Transverse colon (tissue), 4 donors: ENCODE measurements around the gene TM4SF20. TPM values are rescaled to one million over a fixed set of nuclear protein-coding genes. Genes with fewer than 3 reads are reported as not detected.

ENCODE experiments used
- DNase-seq: peaks from one replicate; pipeline ENCODE4 v3.0.0-alpha.2; 2019
- H3K27ac ChIP-seq, 4 donors: fragments of 200-600 bp; sonication (generic); 2 replicates each; pipeline ENCODE4 v1.5.1; 2016 to 2018; ENCODE audit warnings: inconsistent platforms in 4 of 4
- H3K27me3 ChIP-seq: fragments of 200-600 bp; sonication (generic); 2 replicates; pipeline ENCODE4 v1.5.1; 2017; ENCODE audit warnings: inconsistent platforms
- H3K36me3 ChIP-seq, 4 donors: fragments of 200-600 bp; sonication (generic); 2 replicates each; pipeline ENCODE4 v1.5.1; 2017 to 2019; ENCODE audit warnings: inconsistent platforms in 4 of 4
- H3K4me1 ChIP-seq, 4 donors: fragments of 200-600 bp; sonication (generic); 2 replicates each; pipeline ENCODE4 v1.5.1; 2017 to 2020; ENCODE audit warnings: inconsistent platforms in 4 of 4
- H3K4me3 ChIP-seq, 4 donors: fragments of 200-600 bp; sonication (generic); 1 replicate in 1 of 4; 2 replicates in 3 of 4; pipeline versions ENCODE4 v1.5.1 to v1.6.1; 2017 to 2019; ENCODE audit warnings: inconsistent platforms in 4 of 4
- H3K9me3 ChIP-seq, 2 donors: fragments of 200-600 bp; sonication (generic); 2 replicates each; pipeline ENCODE4 v1.5.1; 2017 to 2019; ENCODE audit warnings: inconsistent platforms in 2 of 2
- EP300 ChIP-seq: sonication (generic); formaldehyde crosslinking; IDR thresholded peaks from one replicate; pipeline ENCODE4 v1.6.1; 2017; ENCODE audit warnings: antibody characterized with exemption, low read depth
- POLR2A ChIP-seq: fragments of 450-650 bp; IDR thresholded peaks from one replicate; pipeline ENCODE4 v1.6.1; 2016; ENCODE audit warnings: antibody characterized with exemption, mild to moderate bottlenecking, moderate library complexity
- POLR2AphosphoS5 ChIP-seq, 3 donors: sonication (generic); formaldehyde crosslinking; IDR thresholded peaks; one replicate each; pipeline ENCODE4 v1.6.1; 2016; ENCODE audit warnings: antibody characterized with exemption in 3 of 3
- WGBS, 2 donors: methylation state at CpG; one replicate each; pipeline ENCODE4 v1.1.5; 2018; ENCODE audit warnings: low coverage in 1 of 2; 5-methylcytosine and 5-hydroxymethylcytosine counted together
- in situ Hi-C, 4 donors: fragments of 200-750 bp; cut with MboI; loops; one replicate each; pipeline versions ENCODE4 v1.15.0 to v1.15.1; 2017; ENCODE audit warnings: low sequenced_read_pairs in 3 of 4, low pct_ligation_motif_present in 1 of 4, low pct_unique_long_range_greater_than_20kb in 1 of 4
- intact Hi-C: fragments of 100-400 bp; cut with DNase I; formaldehyde crosslinking; loops from one replicate; pipeline ENCODE4 v1.15.1; 2023; ENCODE audit warnings: low total_unique reads
- total RNA-seq, 4 donors: library from RNA; depleted of rRNA; stranded (reverse); fragments of >200 nt; gene quantifications; one replicate each; pipeline ENCODE4 v1.1.0, GENCODE V29; 2016
- TF ChIP-seq, protein P1 (sequence below), 5 experiments: fragments of 200-600 bp in 3 of 5; fragments of 450-650 bp in 2 of 5; sonication (generic) in 3 of 5; IDR thresholded peaks; 1 replicate in 2 of 5; 2 replicates in 3 of 5; pipeline ENCODE4 v1.5.1; 2016 to 2017; ENCODE audit warnings: antibody characterized with exemption in 5 of 5, inconsistent platforms in 3 of 5, mild to moderate bottlenecking in 2 of 5, moderate library complexity in 1 of 5

TM4SF20 gene
- total RNA-seq, 4 donors from 2014 or later, result 0.40 to 10.2 (median 1.1) TPM

DNA sequence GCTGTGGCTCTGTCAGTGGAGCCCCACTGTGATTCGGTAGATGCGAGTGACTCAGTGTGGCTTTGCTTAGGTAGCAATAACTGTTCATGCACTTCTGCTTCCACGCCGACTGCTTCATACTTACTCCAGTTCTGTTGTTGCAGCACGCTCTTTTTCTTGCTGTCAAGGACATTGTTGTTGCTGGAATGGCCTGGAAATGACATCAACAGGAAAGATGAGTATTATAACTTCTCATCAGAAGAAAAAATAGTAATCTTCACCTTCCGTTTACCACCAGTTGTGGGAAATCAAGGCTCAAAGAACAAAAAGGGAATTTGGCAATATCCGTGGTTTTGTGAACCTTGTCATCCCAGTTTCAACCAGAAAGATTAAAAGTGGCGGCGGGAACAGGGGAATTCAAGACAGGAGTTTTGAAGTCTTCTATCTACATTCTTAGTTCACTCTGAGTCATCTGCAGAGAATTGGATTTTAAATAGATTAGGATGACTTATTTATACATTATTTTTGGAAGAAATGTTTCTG is 8.3 kb downstream of the TM4SF20 start:
- Histone ChIP-seq H3K27me3 (no peaks in the 10 kb centered on the region), H3K27ac (no peak overlapping the region), H3K9me3 (no peaks in the 10 kb centered on the region), H3K4me1 (no peaks in the 10 kb centered on the region), H3K36me3 (no peaks in the 10 kb centered on the region), H3K4me3 (no peak overlapping the region)
- TF ChIP-seq POLR2AphosphoS5 (IDR thresholded peaks at IDR 0.05), result no peak
- no peak for TF ChIP-seq EP300
- TF ChIP-seq POLR2A, result no peak
- TF ChIP-seq, protein P1, sequence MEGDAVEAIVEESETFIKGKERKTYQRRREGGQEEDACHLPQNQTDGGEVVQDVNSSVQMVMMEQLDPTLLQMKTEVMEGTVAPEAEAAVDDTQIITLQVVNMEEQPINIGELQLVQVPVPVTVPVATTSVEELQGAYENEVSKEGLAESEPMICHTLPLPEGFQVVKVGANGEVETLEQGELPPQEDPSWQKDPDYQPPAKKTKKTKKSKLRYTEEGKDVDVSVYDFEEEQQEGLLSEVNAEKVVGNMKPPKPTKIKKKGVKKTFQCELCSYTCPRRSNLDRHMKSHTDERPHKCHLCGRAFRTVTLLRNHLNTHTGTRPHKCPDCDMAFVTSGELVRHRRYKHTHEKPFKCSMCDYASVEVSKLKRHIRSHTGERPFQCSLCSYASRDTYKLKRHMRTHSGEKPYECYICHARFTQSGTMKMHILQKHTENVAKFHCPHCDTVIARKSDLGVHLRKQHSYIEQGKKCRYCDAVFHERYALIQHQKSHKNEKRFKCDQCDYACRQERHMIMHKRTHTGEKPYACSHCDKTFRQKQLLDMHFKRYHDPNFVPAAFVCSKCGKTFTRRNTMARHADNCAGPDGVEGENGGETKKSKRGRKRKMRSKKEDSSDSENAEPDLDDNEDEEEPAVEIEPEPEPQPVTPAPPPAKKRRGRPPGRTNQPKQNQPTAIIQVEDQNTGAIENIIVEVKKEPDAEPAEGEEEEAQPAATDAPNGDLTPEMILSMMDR (IDR thresholded peaks at IDR 0.05), result no peak
- 73 to 83% methylated on average over 4 to 9 of the region's 9 CpGs for WGBS, 2 donors
- intact Hi-C loops (no loop called here), in situ Hi-C loops (no loop called here)
- no peak for DNase-seq

DNA sequence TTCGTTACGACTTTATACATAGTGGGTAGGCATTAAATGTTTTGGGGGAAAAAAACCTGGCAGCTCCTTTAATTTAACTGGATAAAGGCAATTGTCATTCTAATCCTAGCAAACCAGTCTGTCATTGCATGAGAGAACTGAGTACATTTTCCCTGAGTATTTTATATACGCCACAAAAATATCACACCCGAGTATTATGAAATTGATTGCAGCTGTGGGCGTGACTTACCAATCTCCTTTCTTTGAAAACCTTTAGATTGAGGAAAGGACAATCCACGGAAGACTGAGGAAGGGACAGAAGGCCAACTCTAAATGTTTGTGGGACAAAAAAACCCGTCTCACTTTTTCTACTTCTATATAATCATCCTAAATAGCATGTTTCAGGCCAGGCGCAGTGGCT is 9.0 kb downstream of the TM4SF20 start:
- Histone ChIP-seq H3K27me3 (no peaks in the 10 kb centered on the region), H3K4me1 (no peaks in the 10 kb centered on the region), H3K27ac (no peak overlapping the region), H3K9me3 (no peaks in the 10 kb centered on the region), H3K36me3 (no peaks in the 10 kb centered on the region), H3K4me3 (no peak overlapping the region)
- intact Hi-C loops, result no loop called here
- 71 to 82% methylated on average over 5 to 8 of the region's 8 CpGs for WGBS, 2 donors
- no peak for DNase-seq
- in situ Hi-C loops, result no loop called here
- TF ChIP-seq EP300 (no peak), POLR2A (no peak), POLR2AphosphoS5 (IDR thresholded peaks at IDR 0.05) (no peak)
- TF ChIP-seq, protein P1 (IDR thresholded peaks at IDR 0.05), result no peak

DNA sequence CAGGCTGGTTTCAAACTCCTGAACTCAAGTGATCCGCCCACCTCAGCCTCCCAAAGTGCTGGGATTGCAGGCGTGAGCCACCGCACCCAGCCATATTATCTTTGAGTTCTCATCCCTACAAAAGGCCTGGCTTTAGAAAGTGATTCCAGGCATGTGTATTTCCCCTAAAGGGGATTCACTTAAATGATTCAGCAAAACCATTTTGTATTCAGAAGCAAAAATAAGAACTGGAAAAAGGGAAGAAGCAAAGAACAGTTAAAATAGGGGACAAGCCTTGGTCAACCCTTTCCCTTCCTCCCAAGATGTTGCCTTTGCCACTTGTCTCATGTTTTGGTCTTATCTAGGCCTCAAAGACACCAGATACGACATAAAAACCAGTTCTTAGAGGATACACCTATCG is 10.5 kb downstream of the TM4SF20 start:
- intact Hi-C loops (no loop called here), in situ Hi-C loops (no loop called here)
- no peak for DNase-seq
- H3K36me3 ChIP-seq, result no peaks in the 10 kb centered on the region
- WGBS, 2 donors, result 91 to 95% methylated on average over 5 of the region's 5 CpGs
- H3K4me1 ChIP-seq, result no peaks in the 10 kb centered on the region
- TF ChIP-seq POLR2AphosphoS5 (IDR thresholded peaks at IDR 0.05), result no peak
- TF ChIP-seq, protein P1 (IDR thresholded peaks at IDR 0.05), result no peak
- TF ChIP-seq EP300, result no peak
- TF ChIP-seq POLR2A, result no peak
- H3K27ac ChIP-seq, result no peak overlapping the region
- H3K27me3 ChIP-seq, result no peaks in the 10 kb centered on the region
- H3K9me3 ChIP-seq, result no peaks in the 10 kb centered on the region
- no peak overlapping the region for H3K4me3 ChIP-seq

DNA sequence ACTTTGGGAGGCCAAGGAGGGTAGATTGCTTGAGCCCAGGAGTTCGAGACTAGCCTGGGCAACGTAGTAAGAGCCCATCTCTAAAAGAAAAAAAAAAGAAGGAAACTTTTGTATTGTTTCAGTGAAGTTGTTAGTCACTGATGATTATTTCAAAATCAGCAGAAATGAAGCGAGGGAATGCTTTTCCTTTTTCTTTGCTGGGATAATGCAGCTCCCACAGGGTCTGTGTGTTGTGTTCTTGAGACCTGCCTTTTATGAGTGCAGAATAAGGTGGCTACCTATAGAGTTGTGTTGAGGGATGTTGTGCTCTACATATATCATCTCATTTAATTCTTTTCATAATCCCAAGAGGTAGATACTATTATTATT is 11.7 kb downstream of the TM4SF20 start:
- Histone ChIP-seq H3K36me3 (no peaks in the 10 kb centered on the region), H3K4me1 (no peaks in the 10 kb centered on the region), H3K27ac (peak overlapping the region in 1 of 4 donors; percentile 20), H3K9me3 (no peaks in the 10 kb centered on the region), H3K27me3 (no peaks in the 10 kb centered on the region), H3K4me3 (no peak overlapping the region)
- intact Hi-C loops, result no loop called here
- no peak for TF ChIP-seq EP300
- TF ChIP-seq POLR2A, result no peak
- TF ChIP-seq, protein P1 (IDR thresholded peaks at IDR 0.05), result no peak
- TF ChIP-seq POLR2AphosphoS5 (IDR thresholded peaks at IDR 0.05), result no peak
- WGBS, 2 donors, result 76 to 83% methylated on average over 3 of the region's 3 CpGs
- DNase-seq, result no peak
- in situ Hi-C loops, result no loop called here
